PC-3 (cell line): ENCODE measurements around the gene CLINT1. TPM values are rescaled to one million over a fixed set of nuclear protein-coding genes. Genes with fewer than 3 reads are reported as not detected.

Experiments
- ATAC-seq: fragments of 200-7000 bp; cut with Tn5 transposase; 2 replicates; pipeline ENCODE4 v1.9.1; 2020; ENCODE audit warnings: mild to moderate bottlenecking, moderate library complexity
- BruUV-seq: library from RNA; stranded (reverse); fragments of 400-500 nt; replicated peaks from 2 replicates; lab custom pipeline; 2021; lab: Mats Ljungman, UMichigan
- CTCF ChIA-PET: fragments of 300-600 bp; sonication (Branson Sonifier 250); formaldehyde crosslinking; loops from one replicate; lab custom pipeline; 2022; ENCODE audit warnings: antibody characterized with exemption; lab: Charles Lee
- POLR2A ChIA-PET: fragments of 300-600 bp; sonication (Branson Sonifier 250); formaldehyde crosslinking; loops from one replicate; lab custom pipeline; 2022; ENCODE audit warnings: antibody characterized with exemption; ENCODE audit not compliant: unreplicated experiment; lab: Charles Lee
- DNase-seq: peaks from one replicate; pipeline ENCODE4 v3.0.0-alpha.2; 2015
- H2AFZ ChIP-seq: fragments of 300-600 bp; sonication (generic); 2 replicates; pipeline ENCODE4 v1.6.0; 2016; ENCODE audit warnings: antibody characterized with exemption, low read length
- H3F3A ChIP-seq: fragments of 300-600 bp; sonication (generic); one replicate; pipeline ENCODE4 v1.6.0; 2017; ENCODE audit warnings: antibody characterized with exemption, low read length, control low read depth, mild to moderate bottlenecking; ENCODE audit not compliant: unreplicated experiment
- H3K27ac ChIP-seq: fragments of 300-600 bp; sonication (generic); 2 replicates; pipeline ENCODE4 v1.5.1; 2016; ENCODE audit warnings: mild to moderate bottlenecking, low read length
- H3K27me3 ChIP-seq: fragments of 300-600 bp; sonication (generic); 2 replicates; pipeline ENCODE4 v1.6.1; 2016; ENCODE audit warnings: low read length, mixed read lengths
- H3K36me3 ChIP-seq: fragments of 300-600 bp; sonication (generic); 2 replicates; pipeline ENCODE4 v1.6.1; 2016; ENCODE audit warnings: low read depth, mixed run types, low read length, mixed read lengths
- H3K4me1 ChIP-seq: fragments of 300-600 bp; sonication (generic); 2 replicates; pipeline ENCODE4 v1.5.1; 2016; ENCODE audit warnings: low read length; ENCODE audit not compliant: insufficient read depth
- H3K4me2 ChIP-seq: fragments of 300-600 bp; sonication (generic); 2 replicates; pipeline ENCODE4 v1.6.0; 2016; ENCODE audit warnings: low read length
- H3K4me3 ChIP-seq: fragments of 300-600 bp; sonication (generic); 2 replicates; pipeline ENCODE4 v1.5.1; 2016; ENCODE audit warnings: mild to moderate bottlenecking, low read length, mixed read lengths
- H3K79me2 ChIP-seq: fragments of 300-600 bp; sonication (generic); 2 replicates; pipeline ENCODE4 v1.6.1; 2017; ENCODE audit warnings: low read length, mixed read lengths
- H3K9ac ChIP-seq: fragments of 300-600 bp; sonication (generic); 2 replicates; pipeline ENCODE4 v1.6.0; 2016; ENCODE audit warnings: mild to moderate bottlenecking, low read length
- H3K9me2 ChIP-seq: fragments of 300-600 bp; sonication (generic); replicated peaks from 2 replicates; pipeline ENCODE4 v1.6.1; 2016; ENCODE audit warnings: mixed run types, low read length, mixed read lengths
- H3K9me3 ChIP-seq: fragments of 300-600 bp; sonication (generic); 2 replicates; pipeline ENCODE4 v1.6.1; 2016; ENCODE audit warnings: low read length, mixed read lengths
- H4K20me1 ChIP-seq: fragments of 300-600 bp; sonication (generic); 2 replicates; pipeline ENCODE4 v1.6.1; 2016; ENCODE audit warnings: low read length, mixed read lengths
- EZH2 ChIP-seq: fragments of 300-600 bp; sonication (generic); IDR thresholded peaks from one replicate; pipeline ENCODE4 v1.6.1; 2017; ENCODE audit warnings: antibody characterized with exemption, mild to moderate bottlenecking, low read length; ENCODE audit not compliant: unreplicated experiment
- EZH2phosphoT487 ChIP-seq: fragments of 300-600 bp; sonication (generic); IDR thresholded peaks from 2 replicates; pipeline ENCODE4 v1.6.1; 2018; ENCODE audit warnings: mild to moderate bottlenecking, antibody characterized with exemption, low read length, borderline replicate concordance
- intact Hi-C: fragments of 100-400 bp; cut with micrococcal nuclease; formaldehyde crosslinking; loops from 2 replicates; pipeline ENCODE4 v1.9.0; 2023
- total RNA-seq: library from RNA; depleted of rRNA; stranded (reverse); fragments of >200 nt; gene quantifications from 2 replicates; pipeline ENCODE4 v1.2.3, GENCODE V29; 2014
- TF ChIP-seq, protein P1 (sequence below): fragments of 300-600 bp; sonication (generic); conservative IDR thresholded peaks from 2 replicates; pipeline ENCODE4 v1.5.1; 2017; ENCODE audit warnings: antibody characterized with exemption, low read depth, mild to moderate bottlenecking, low read length

Gene CLINT1
- total RNA-seq, 1 experiment from 2014 or later = 125 TPM

DNA sequence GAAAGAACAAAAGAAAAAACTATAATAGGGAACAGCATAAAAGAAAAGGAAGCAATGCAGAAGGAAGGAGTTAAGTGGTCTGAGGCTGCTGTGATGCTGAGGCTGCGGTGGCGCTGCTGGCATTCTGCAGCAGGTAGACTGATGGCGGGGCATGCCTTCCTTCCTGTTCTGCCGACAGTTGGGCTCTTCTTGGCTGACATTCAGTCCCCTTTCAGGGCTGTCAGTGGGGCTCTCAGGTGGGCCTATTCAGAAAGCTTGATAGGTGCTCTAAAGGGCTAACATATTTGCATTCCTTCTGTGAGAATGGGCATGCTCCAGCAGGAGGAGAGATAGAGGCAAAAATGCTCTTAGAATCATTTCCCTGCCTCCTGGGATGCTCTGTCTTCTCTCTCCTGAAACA, 5.1 kb upstream of the CLINT1 start:
- H3K79me2 ChIP-seq = no peaks in the 10 kb centered on the region
- DNase-seq (no peak), ATAC-seq (no peak)
- H4K20me1 ChIP-seq = no peaks in the 10 kb centered on the region
- H3F3A ChIP-seq = no peaks in the 10 kb centered on the region
- ChIA-PET POLR2A (no interaction called here), CTCF (no interaction called here)
- H3K9ac ChIP-seq = no peak overlapping the region
- no peak overlapping the region for H3K4me2 ChIP-seq
- no peak for TF ChIP-seq EZH2
- TF ChIP-seq, protein P1, sequence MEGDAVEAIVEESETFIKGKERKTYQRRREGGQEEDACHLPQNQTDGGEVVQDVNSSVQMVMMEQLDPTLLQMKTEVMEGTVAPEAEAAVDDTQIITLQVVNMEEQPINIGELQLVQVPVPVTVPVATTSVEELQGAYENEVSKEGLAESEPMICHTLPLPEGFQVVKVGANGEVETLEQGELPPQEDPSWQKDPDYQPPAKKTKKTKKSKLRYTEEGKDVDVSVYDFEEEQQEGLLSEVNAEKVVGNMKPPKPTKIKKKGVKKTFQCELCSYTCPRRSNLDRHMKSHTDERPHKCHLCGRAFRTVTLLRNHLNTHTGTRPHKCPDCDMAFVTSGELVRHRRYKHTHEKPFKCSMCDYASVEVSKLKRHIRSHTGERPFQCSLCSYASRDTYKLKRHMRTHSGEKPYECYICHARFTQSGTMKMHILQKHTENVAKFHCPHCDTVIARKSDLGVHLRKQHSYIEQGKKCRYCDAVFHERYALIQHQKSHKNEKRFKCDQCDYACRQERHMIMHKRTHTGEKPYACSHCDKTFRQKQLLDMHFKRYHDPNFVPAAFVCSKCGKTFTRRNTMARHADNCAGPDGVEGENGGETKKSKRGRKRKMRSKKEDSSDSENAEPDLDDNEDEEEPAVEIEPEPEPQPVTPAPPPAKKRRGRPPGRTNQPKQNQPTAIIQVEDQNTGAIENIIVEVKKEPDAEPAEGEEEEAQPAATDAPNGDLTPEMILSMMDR = no peak
- no peak for TF ChIP-seq EZH2phosphoT487
- H3K9me2 ChIP-seq = no peaks in the 10 kb centered on the region
- peaks cover 11% of the 10 kb centered on the region for H3K4me1 ChIP-seq
- H3K27ac ChIP-seq = no peak overlapping the region
- intact Hi-C loops = no loop called here
- no peak overlapping the region for H2AFZ ChIP-seq
- H3K9me3 ChIP-seq = no peaks in the 10 kb centered on the region
- no peaks in the 10 kb centered on the region for H3K36me3 ChIP-seq
- BruUV-seq = no TSS peak
- no peaks in the 10 kb centered on the region for H3K27me3 ChIP-seq
- no peak overlapping the region for H3K4me3 ChIP-seq

DNA sequence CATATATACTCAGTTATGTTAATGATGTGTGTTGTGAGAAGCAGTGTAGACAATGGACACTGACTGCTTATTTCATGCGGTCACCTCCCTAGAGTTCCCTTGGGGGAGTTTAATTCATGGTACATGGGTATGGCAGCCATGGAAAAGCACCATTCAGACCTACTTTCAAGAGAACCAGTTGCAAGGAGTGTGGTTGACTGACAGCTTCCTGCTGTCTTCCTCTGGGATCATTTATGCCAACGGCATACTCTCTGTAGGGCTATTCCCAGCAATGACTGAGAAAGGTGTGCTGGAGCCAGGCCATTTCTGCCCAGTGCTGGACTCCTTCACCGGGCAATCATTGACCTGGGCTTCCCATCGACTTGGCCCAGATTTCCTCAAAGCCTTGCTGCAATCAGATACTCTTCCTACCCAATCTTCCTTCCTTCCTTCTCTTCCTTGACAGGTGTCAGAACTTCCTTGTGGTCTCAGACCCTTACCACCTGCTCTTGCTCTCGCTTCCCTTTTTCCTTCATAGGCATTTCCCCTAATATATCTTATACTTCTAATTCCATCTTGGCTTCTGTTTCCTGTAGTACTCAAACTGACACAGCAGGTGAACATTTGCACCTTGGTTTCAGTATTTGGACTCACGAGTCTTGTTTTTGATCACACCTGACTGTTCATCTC, 3.4 kb upstream of the CLINT1 start:
- no peak for TF ChIP-seq EZH2phosphoT487
- TF ChIP-seq, protein P1 = no peak
- TF ChIP-seq EZH2 = no peak
- H3K4me1 ChIP-seq = peaks cover 18% of the 10 kb centered on the region
- H3F3A ChIP-seq = no peaks in the 10 kb centered on the region
- no peak overlapping the region for H3K4me3 ChIP-seq
- H3K9me3 ChIP-seq = no peaks in the 10 kb centered on the region
- no peaks in the 10 kb centered on the region for H3K36me3 ChIP-seq
- H3K27me3 ChIP-seq = no peaks in the 10 kb centered on the region
- no peaks in the 10 kb centered on the region for H3K9me2 ChIP-seq
- no peak overlapping the region for H3K4me2 ChIP-seq
- peaks cover 16% of the 10 kb centered on the region for H3K79me2 ChIP-seq
- POLR2A ChIA-PET = no interaction called here
- CTCF ChIA-PET = no interaction called here
- H3K27ac ChIP-seq = no peak overlapping the region
- intact Hi-C loops = no loop called here
- peaks cover 11% of the 10 kb centered on the region for H4K20me1 ChIP-seq
- DNase-seq (no peak), ATAC-seq (no peak)
- H2AFZ ChIP-seq = no peak overlapping the region
- H3K9ac ChIP-seq = no peak overlapping the region
- BruUV-seq = no TSS peak
